Upper lobe of right lung (tissue), 1 donor: ENCODE data around the gene ZIC4. TPM values are rescaled to one million over a fixed set of nuclear protein-coding genes. Genes with fewer than 3 reads are reported as not detected.

Source experiments
- ATAC-seq: fragments of 200-7000 bp; cut with Tn5 transposase; one replicate; pipeline ENCODE4 v1.9.1; 2020; ENCODE audit warnings: mild to moderate bottlenecking, moderate library complexity
- DNase-seq: peaks from one replicate; pipeline ENCODE4 v3.0.0-alpha.2; 2020
- H3K27ac ChIP-seq: fragments of 200-600 bp; one replicate; pipeline ENCODE4 v1.8.0; 2022
- H3K27me3 ChIP-seq: fragments of 200-600 bp; one replicate; pipeline ENCODE4 v1.8.0; 2022; ENCODE audit warnings: mild to moderate bottlenecking
- H3K36me3 ChIP-seq: fragments of 200-600 bp; one replicate; pipeline ENCODE4 v1.8.0; 2022
- H3K4me1 ChIP-seq: fragments of 200-600 bp; one replicate; pipeline ENCODE4 v1.8.0; 2022
- H3K4me3 ChIP-seq: fragments of 200-600 bp; one replicate; pipeline ENCODE4 v1.8.0; 2022; ENCODE audit warnings: mild to moderate bottlenecking
- H3K9me3 ChIP-seq: fragments of 200-600 bp; one replicate; pipeline ENCODE4 v1.8.0; 2022
- CTCF ChIP-seq: fragments of 200-600 bp; IDR thresholded peaks from one replicate; pipeline ENCODE4 v1.8.0; 2022; ENCODE audit warnings: antibody characterized with exemption
- intact Hi-C: fragments of 100-400 bp; cut with DNase I; formaldehyde crosslinking; loops from one replicate; pipeline ENCODE4 v1.11.0; 2022
- total RNA-seq: library from RNA; stranded (reverse); fragmentation: NEBNext Ultra II Directional; extraction: Animal tissue kit (Norgen Biotek cat#: 25700); gene quantifications from one replicate; pipeline ENCODE4 v1.2.1, GENCODE V29; 2021
- donor health status: DM: no; HTN: yes; CAD: no; lungs with severe emphysema.

ZIC4 gene
- total RNA-seq, 1 donor from 2014 or later = not detected

GRCh38 chr3:147356145-147356908 is 50.0 kb downstream of the ZIC4 start:
- TF ChIP-seq CTCF = no peak
- no peaks in the 10 kb centered on the region for H3K9me3 ChIP-seq
- no peak overlapping the region for H3K4me3 ChIP-seq
- peaks cover 82% of the 10 kb centered on the region for H3K27me3 ChIP-seq
- no peak overlapping the region for H3K27ac ChIP-seq
- no peaks in the 10 kb centered on the region for H3K36me3 ChIP-seq
- ATAC-seq (no peak), DNase-seq (no peak)
- H3K4me1 ChIP-seq = no peaks in the 10 kb centered on the region
- intact Hi-C loops = no loop called here

- H3K4me1 ChIP-seq = no peaks in the 10 kb centered on the region
- H3K4me3 ChIP-seq = no peak overlapping the region
- no peak for ATAC-seq
- no peaks in the 10 kb centered on the region for H3K9me3 ChIP-seq
- intact Hi-C loops = no loop called here
- DNase-seq = no peak
- no peak for TF ChIP-seq CTCF
- H3K27ac ChIP-seq = no peak overlapping the region
- no peaks in the 10 kb centered on the region for H3K36me3 ChIP-seq
- H3K27me3 ChIP-seq = peaks cover 82% of the 10 kb centered on the region
Measured at GRCh38 chr3:147355753-147356090, 50.6 kb downstream of the ZIC4 start.

GRCh38 chr3:147355084-147355752 is 51.1 kb downstream of the ZIC4 start:
- peaks cover 82% of the 10 kb centered on the region for H3K27me3 ChIP-seq
- no peak overlapping the region for H3K4me3 ChIP-seq
- no peaks in the 10 kb centered on the region for H3K9me3 ChIP-seq
- intact Hi-C loops = no loop called here
- ATAC-seq = no peak
- no peak for DNase-seq
- H3K27ac ChIP-seq = no peak overlapping the region
- no peaks in the 10 kb centered on the region for H3K4me1 ChIP-seq
- H3K36me3 ChIP-seq = no peaks in the 10 kb centered on the region
- TF ChIP-seq CTCF = no peak

GRCh38 chr3:147354623-147355022 is 51.7 kb downstream of the ZIC4 start:
- no peak for ATAC-seq
- Histone ChIP-seq H3K27me3 (peaks cover 76% of the 10 kb centered on the region), H3K36me3 (no peaks in the 10 kb centered on the region), H3K27ac (no peak overlapping the region), H3K4me1 (no peaks in the 10 kb centered on the region), H3K9me3 (no peaks in the 10 kb centered on the region), H3K4me3 (no peak overlapping the region)
- intact Hi-C loops = no loop called here
- TF ChIP-seq CTCF = no peak
- DNase-seq = no peak

GRCh38 chr3:147351301-147351700 is 55.0 kb downstream of the ZIC4 start:
- Histone ChIP-seq H3K4me1 (no peaks in the 10 kb centered on the region), H3K9me3 (no peaks in the 10 kb centered on the region), H3K27ac (no peak overlapping the region), H3K27me3 (peaks cover 48% of the 10 kb centered on the region), H3K4me3 (no peak overlapping the region), H3K36me3 (no peaks in the 10 kb centered on the region)
- DNase-seq = no peak
- ATAC-seq = no peak
- TF ChIP-seq CTCF = no peak
- intact Hi-C loops = no loop called here
